H1 (cell line): ENCODE measurements around the gene RPS6KA5. TPM values are rescaled to one million over a fixed set of nuclear protein-coding genes. Genes with fewer than 3 reads are reported as not detected.

Experiments used
- ATF2 ChIP-seq: IDR thresholded peaks from 2 replicates; pipeline ENCODE4 v1.6.1; 2012; ENCODE audit warnings: low read length, inconsistent platforms
- CHD1 ChIP-seq: IDR thresholded peaks from 2 replicates; pipeline ENCODE4 v1.6.1; 2012; ENCODE audit warnings: low read depth, low read length, improper control_type of control experiment
- CHD7 ChIP-seq: fragments of 300-600 bp; sonication (generic); IDR thresholded peaks from 2 replicates; pipeline ENCODE4 v1.7.1; 2012; ENCODE audit warnings: low read length, moderate library complexity, mild to moderate bottlenecking, inconsistent platforms; ENCODE audit not compliant: insufficient replicate concordance
- JUN ChIP-seq: IDR thresholded peaks from 2 replicates; pipeline ENCODE4 v1.6.1; 2011; ENCODE audit warnings: low read depth, mild to moderate bottlenecking, improper control_type of control experiment, low read length
- MAFK ChIP-seq: IDR thresholded peaks from 2 replicates; pipeline ENCODE4 v1.6.1; 2012; ENCODE audit warnings: low read depth, mild to moderate bottlenecking, improper control_type of control experiment, low read length
- SIRT6 ChIP-seq: IDR thresholded peaks from one replicate; pipeline ENCODE4 v1.7.1; 2012; ENCODE audit warnings: low read length, inconsistent platforms
- SRF ChIP-seq: IDR thresholded peaks from 2 replicates; pipeline ENCODE4 v1.6.1; 2011; ENCODE audit warnings: mild to moderate bottlenecking, low read depth, low read length, moderate library complexity
- TAF1 ChIP-seq: IDR thresholded peaks from 2 replicates; pipeline ENCODE4 v1.6.1; 2011; ENCODE audit warnings: mild to moderate bottlenecking, low read depth, low read length
- TEAD4 ChIP-seq: IDR thresholded peaks from 2 replicates; pipeline ENCODE4 v1.6.1; 2012; ENCODE audit warnings: low read depth, low read length, inconsistent platforms, mixed read lengths
- polyA plus RNA-seq, 7 experiments: library from polyadenylated mRNA; depleted of rRNA in 3 of 7; stranded (reverse) in 5 of 7; unstranded in 2 of 7; fragments of >200 nt in 5 of 7; fragments of 200-250 nt in 2 of 7; gene quantifications; 1 replicate in 5 of 7; 2 replicates in 1 of 7; 4 replicates in 1 of 7; pipeline versions ENCODE4 v1.2.1 to v1.2.3, GENCODE V29; 2011 to 2013; ENCODE audit warnings: missing spikeins in 2 of 7, mixed read lengths in 2 of 7
- total RNA-seq: library from RNA; stranded (reverse); fragmentation: NEBNext Ultra II Directional; extraction: Animal tissue kit (Norgen Biotek cat#: 25700); gene quantifications from 2 replicates; pipeline ENCODE4 v1.2.1, GENCODE V29; 2021

The RPS6KA5 gene
- total and polyA plus RNA-seq, 2 of the 8 experiments (the other 6 are each of a cell fraction or from before 2014, with no cell fraction given), result 0.85 to 3.1 TPM

- TF ChIP-seq ATF2 (no peak), TEAD4 (no peak), MAFK (no peak), SIRT6 (no peak), CHD7 (no peak), TAF1 (no peak), CHD1 (no peak), JUN (no peak), SRF (no peak)
Measured at GRCh38 chr14:90853116-90853515, 207.3 kb downstream of the RPS6KA5 start (continued).
